GM21367 (cell line): Measurements from ENCODE around the gene CDKL5.
"Not testable (repeated sequence)": the region's sequence is repeated elsewhere in the genome, so short reads cannot be mapped to it uniquely, and the experiment has no call there.

Experiments
- ATAC-seq: cut with Tn5 transposase; IDR thresholded peaks from one replicate; pipeline ENCODE4 v1.9.1; 2021; ENCODE audit not compliant: unreplicated experiment

The CDKL5 gene

GRCh38 chrX:18573556-18573955 is 148.1 kb downstream of the CDKL5 start:
- ATAC-seq, result no peak

- no peak for ATAC-seq
These were observed 149.2 kb downstream of the CDKL5 start for GRCh38 chrX:18574591-18574990.

- ATAC-seq, result no peak
These were observed 150.3 kb downstream of the CDKL5 start for GRCh38 chrX:18575744-18576143.

GRCh38 chrX:18577400-18577799 is 152.0 kb downstream of the CDKL5 start:
- no peak for ATAC-seq

GRCh38 chrX:18578546-18578945 is 153.1 kb downstream of the CDKL5 start:
- no peak for ATAC-seq

- no peak for ATAC-seq
These were observed 154.1 kb downstream of the CDKL5 start for GRCh38 chrX:18579495-18579894.

GRCh38 chrX:18582910-18583493 is 157.6 kb downstream of the CDKL5 start:
- ATAC-seq, result no peak

- ATAC-seq, result not testable (repeated sequence)
These were observed 163.9 kb downstream of the CDKL5 start for GRCh38 chrX:18589292-18589691.

- ATAC-seq, result no peak
These were observed 166.4 kb downstream of the CDKL5 start for GRCh38 chrX:18591834-18592233.

- no peak for ATAC-seq
These were observed 168.7 kb downstream of the CDKL5 start for GRCh38 chrX:18594079-18594478.

GRCh38 chrX:18596096-18596495 is 170.7 kb downstream of the CDKL5 start:
- ATAC-seq, result no peak

GRCh38 chrX:18598413-18598812 is 173.0 kb downstream of the CDKL5 start:
- ATAC-seq, result no peak

- ATAC-seq, result no peak
These were observed 182.6 kb downstream of the CDKL5 start for GRCh38 chrX:18607966-18608365.

- ATAC-seq, result no peak
These were observed 188.7 kb downstream of the CDKL5 start for GRCh38 chrX:18613930-18614639.

- no peak for ATAC-seq
These were observed 191.4 kb downstream of the CDKL5 start for GRCh38 chrX:18616688-18617406.

GRCh38 chrX:18617407-18617750 is 192.0 kb downstream of the CDKL5 start:
- ATAC-seq, result no peak

GRCh38 chrX:18619288-18619687 is 193.9 kb downstream of the CDKL5 start:
- ATAC-seq, result no peak

GRCh38 chrX:18620349-18620748 is 194.9 kb downstream of the CDKL5 start:
- ATAC-seq, result no peak

- ATAC-seq, result no peak
These were observed 199.2 kb downstream of the CDKL5 start for GRCh38 chrX:18624599-18624998.

- no peak for ATAC-seq
These were observed 205.5 kb downstream of the CDKL5 start for GRCh38 chrX:18630934-18631333.

- ATAC-seq, result no peak
These were observed 213.0 kb downstream of the CDKL5 start for GRCh38 chrX:18638398-18638797.

- no peak for ATAC-seq
These were observed 213.9 kb downstream of the CDKL5 start for GRCh38 chrX:18639280-18639679.
